ENCODE data around the gene MAP3K2.

Gene MAP3K2

DNA sequence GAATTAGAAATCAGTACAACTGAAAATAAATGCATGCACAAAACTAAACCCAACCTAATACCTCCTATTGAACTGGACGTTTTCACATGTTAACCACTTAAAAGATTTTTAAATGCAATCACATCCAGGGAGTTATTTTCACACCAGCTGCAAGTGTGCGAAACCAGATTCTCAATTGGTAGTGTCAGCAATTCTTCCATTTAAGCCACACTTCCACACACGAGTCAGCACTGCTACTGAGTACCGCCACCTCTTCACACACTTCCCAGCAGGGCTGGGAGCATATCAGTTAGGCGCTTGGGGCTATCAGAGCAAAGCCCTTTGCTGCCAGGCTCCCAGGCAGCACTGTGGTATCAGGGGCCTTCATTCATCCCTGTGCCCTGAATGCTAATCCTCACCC, 108.0 kb downstream of the MAP3K2 start:
- H3K4me2 ChIP-seq (ENCODE audit: insufficient read depth, low read length, poor library complexity, severe bottlenecking) = no peak overlapping the region
- no peaks in the 10 kb centered on the region for H3K79me1 ChIP-seq (ENCODE audit: low read depth, low read length)
- no peak overlapping the region for H3K23ac ChIP-seq (ENCODE audit: low read depth, low read length, poor library complexity)
- no peaks in the 10 kb centered on the region for H3K27me3 ChIP-seq (ENCODE audit: control insufficient read depth in 3 of 3, insufficient read depth in 3 of 3, low read depth in 1 of 3, low read length in 3 of 3)
- H2BK120ac ChIP-seq (ENCODE audit: low read depth, low read length) = no peak overlapping the region
- no peak overlapping the region for H3K27ac ChIP-seq (replicated peaks; ENCODE audit: low read length)
- no peak overlapping the region for H2AFZ ChIP-seq (ENCODE audit: low read length)
- no peak for DNase-seq (ENCODE audit: low spot score)
- peaks cover 56 to 99% of the 10 kb centered on the region in 2 donors for H3K36me3 ChIP-seq (replicated peaks in 1 of 2; ENCODE audit: control insufficient read depth in 2 of 2, insufficient read depth in 2 of 2, low read length in 2 of 2)
- no peak overlapping the region for H2BK15ac ChIP-seq (ENCODE audit: low read length)
- H2AK5ac ChIP-seq (ENCODE audit: low read depth, low read length) = no peak overlapping the region
- no peak overlapping the region for H3K4ac ChIP-seq (ENCODE audit: low read length)
- peak overlapping the region in 1 of 2 donors; percentile 18 for H3K4me3 ChIP-seq (ENCODE audit: low read length in 2 of 2)
- no peak overlapping the region for H2BK5ac ChIP-seq (ENCODE audit: low read length)
- H3K14ac ChIP-seq (ENCODE audit: low read length) = no peak overlapping the region
- peaks cover 11 to 17% of the 10 kb centered on the region in 2 donors for H3K9me3 ChIP-seq (replicated peaks in 1 of 2; ENCODE audit: control insufficient read depth in 2 of 2, insufficient read depth in 1 of 2, low read depth in 1 of 2, low read length in 2 of 2)
- no peak overlapping the region for H3K9ac ChIP-seq (ENCODE audit: low read depth, low read length, poor library complexity)
- no peak overlapping the region for H2BK12ac ChIP-seq (ENCODE audit: low read length)
- no peak overlapping the region for H4K91ac ChIP-seq (ENCODE audit: low read depth, low read length, poor library complexity)
- no CpG with 5 or more reads among the region's 5 CpGs for WGBS, 2 donors (ENCODE audit: extremely low coverage in 2 of 2, insufficient read length in 2 of 2, insufficient replicate concordance in 1 of 2)
- no peaks in the 10 kb centered on the region for H3K4me1 ChIP-seq (ENCODE audit: control insufficient read depth in 2 of 2, insufficient read depth in 1 of 2, low read depth in 1 of 2, low read length in 2 of 2)
- no peak overlapping the region for H3K18ac ChIP-seq (ENCODE audit: low read length)
- no peak overlapping the region for H4K8ac ChIP-seq (ENCODE audit: low read depth, low read length)

GRCh38 chr2:127278959-127279358, 108.8 kb downstream of the MAP3K2 start:
- H2BK15ac ChIP-seq (ENCODE audit: low read length) = no peak overlapping the region
- H4K8ac ChIP-seq (ENCODE audit: low read depth, low read length) = no peak overlapping the region
- H4K91ac ChIP-seq (ENCODE audit: low read depth, low read length, poor library complexity) = no peak overlapping the region
- no peak overlapping the region for H3K9ac ChIP-seq (ENCODE audit: low read depth, low read length, poor library complexity)
- no peak overlapping the region for H3K27ac ChIP-seq (replicated peaks; ENCODE audit: low read length)
- no peak overlapping the region for H3K4me3 ChIP-seq (ENCODE audit: low read length in 2 of 2)
- no peak overlapping the region for H3K18ac ChIP-seq (ENCODE audit: low read length)
- no peaks in the 10 kb centered on the region for H3K4me1 ChIP-seq (ENCODE audit: control insufficient read depth in 2 of 2, insufficient read depth in 1 of 2, low read depth in 1 of 2, low read length in 2 of 2)
- H2AFZ ChIP-seq (ENCODE audit: low read length) = no peak overlapping the region
- no peak overlapping the region for H3K14ac ChIP-seq (ENCODE audit: low read length)
- H3K36me3 ChIP-seq (replicated peaks in 1 of 2; ENCODE audit: control insufficient read depth in 2 of 2, insufficient read depth in 2 of 2, low read length in 2 of 2) = peaks cover 54 to 97% of the 10 kb centered on the region in 2 donors
- no peak overlapping the region for H3K23ac ChIP-seq (ENCODE audit: low read depth, low read length, poor library complexity)
- H2BK120ac ChIP-seq (ENCODE audit: low read depth, low read length) = no peak overlapping the region
- H3K79me1 ChIP-seq (ENCODE audit: low read depth, low read length) = no peaks in the 10 kb centered on the region
- WGBS, 2 donors (ENCODE audit: extremely low coverage in 2 of 2, insufficient read length in 2 of 2, insufficient replicate concordance in 1 of 2) = no CpG with 5 or more reads among the region's 3 CpGs
- H3K9me3 ChIP-seq (replicated peaks in 1 of 2; ENCODE audit: control insufficient read depth in 2 of 2, insufficient read depth in 1 of 2, low read depth in 1 of 2, low read length in 2 of 2) = peaks cover 7 to 9% of the 10 kb centered on the region in 2 donors
- DNase-seq (ENCODE audit: low spot score) = no peak
- H2BK12ac ChIP-seq (ENCODE audit: low read length) = no peak overlapping the region
- no peaks in the 10 kb centered on the region for H3K27me3 ChIP-seq (ENCODE audit: control insufficient read depth in 3 of 3, insufficient read depth in 3 of 3, low read depth in 1 of 3, low read length in 3 of 3)
- H2BK5ac ChIP-seq (ENCODE audit: low read length) = no peak overlapping the region
- no peak overlapping the region for H3K4ac ChIP-seq (ENCODE audit: low read length)
- H2AK5ac ChIP-seq (ENCODE audit: low read depth, low read length) = no peak overlapping the region
- H3K4me2 ChIP-seq (ENCODE audit: insufficient read depth, low read length, poor library complexity, severe bottlenecking) = no peak overlapping the region

DNA sequence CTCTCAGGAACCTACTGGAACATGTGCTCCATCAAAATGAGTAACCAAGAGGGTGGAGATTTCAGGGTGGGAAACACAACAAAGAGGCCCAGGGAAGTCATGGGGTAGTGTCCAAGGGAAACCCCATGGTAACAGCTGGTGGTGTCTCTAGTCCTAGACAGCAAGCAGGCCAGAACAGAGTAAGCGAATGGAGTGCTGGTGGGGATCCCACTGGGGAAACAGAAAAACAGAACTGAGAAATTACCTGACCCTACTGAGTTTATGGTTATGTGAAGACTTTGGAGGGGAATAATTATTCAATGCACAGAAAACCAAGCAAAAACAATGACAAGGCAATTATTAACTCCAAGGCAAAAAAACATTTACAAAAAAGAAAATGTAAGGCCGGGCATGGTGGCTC, 110.7 kb downstream of the MAP3K2 start:
- H3K4ac ChIP-seq (ENCODE audit: low read length) = no peak overlapping the region
- no peak for DNase-seq (ENCODE audit: low spot score)
- H4K8ac ChIP-seq (ENCODE audit: low read depth, low read length) = no peak overlapping the region
- H3K27ac ChIP-seq (replicated peaks; ENCODE audit: low read length) = no peak overlapping the region
- no peak overlapping the region for H3K4me2 ChIP-seq (ENCODE audit: insufficient read depth, low read length, poor library complexity, severe bottlenecking)
- no peak overlapping the region for H4K91ac ChIP-seq (ENCODE audit: low read depth, low read length, poor library complexity)
- no peaks in the 10 kb centered on the region for H3K4me1 ChIP-seq (ENCODE audit: control insufficient read depth in 2 of 2, insufficient read depth in 1 of 2, low read depth in 1 of 2, low read length in 2 of 2)
- no peak overlapping the region for H2BK120ac ChIP-seq (ENCODE audit: low read depth, low read length)
- H3K27me3 ChIP-seq (ENCODE audit: control insufficient read depth in 3 of 3, insufficient read depth in 3 of 3, low read depth in 1 of 3, low read length in 3 of 3) = no peaks in the 10 kb centered on the region
- no peaks in the 10 kb centered on the region for H3K79me1 ChIP-seq (ENCODE audit: low read depth, low read length)
- H2BK12ac ChIP-seq (ENCODE audit: low read length) = no peak overlapping the region
- no peak overlapping the region for H2BK5ac ChIP-seq (ENCODE audit: low read length)
- no peak overlapping the region for H3K18ac ChIP-seq (ENCODE audit: low read length)
- no peak overlapping the region for H2AFZ ChIP-seq (ENCODE audit: low read length)
- H3K14ac ChIP-seq (ENCODE audit: low read length) = no peak overlapping the region
- no peak overlapping the region for H3K4me3 ChIP-seq (ENCODE audit: low read length in 2 of 2)
- H2BK15ac ChIP-seq (ENCODE audit: low read length) = no peak overlapping the region
- H2AK5ac ChIP-seq (ENCODE audit: low read depth, low read length) = no peak overlapping the region
- H3K9me3 ChIP-seq (replicated peaks in 1 of 2; ENCODE audit: control insufficient read depth in 2 of 2, insufficient read depth in 1 of 2, low read depth in 1 of 2, low read length in 2 of 2) = no peaks in the 10 kb centered on the region
- no peak overlapping the region for H3K23ac ChIP-seq (ENCODE audit: low read depth, low read length, poor library complexity)
- no peak overlapping the region for H3K9ac ChIP-seq (ENCODE audit: low read depth, low read length, poor library complexity)
- no CpG with 5 or more reads among the region's 2 CpGs for WGBS, 2 donors (ENCODE audit: extremely low coverage in 2 of 2, insufficient read length in 2 of 2, insufficient replicate concordance in 1 of 2)
- H3K36me3 ChIP-seq (replicated peaks in 1 of 2; ENCODE audit: control insufficient read depth in 2 of 2, insufficient read depth in 2 of 2, low read length in 2 of 2) = peaks cover 46 to 97% of the 10 kb centered on the region in 2 donors

DNA sequence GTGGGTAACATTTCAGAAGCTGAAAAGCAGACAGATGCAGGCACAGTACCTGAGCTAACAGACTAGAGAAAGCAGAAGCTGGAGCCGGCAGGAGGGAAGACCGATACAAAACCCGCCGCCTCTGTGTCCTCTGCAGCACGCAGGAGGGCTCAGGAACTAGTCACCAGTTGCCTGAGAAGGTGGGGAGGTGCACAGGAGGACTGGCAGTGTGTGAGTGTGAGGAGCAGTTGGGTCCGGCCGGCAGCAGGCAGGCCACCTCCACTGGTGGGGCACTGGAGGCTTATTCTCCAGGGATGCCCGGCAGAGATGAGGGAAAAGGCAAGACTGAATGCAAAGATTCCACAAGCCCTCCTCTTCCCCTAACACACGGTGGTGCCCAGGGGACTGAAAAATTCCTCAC, 112.0 kb downstream of the MAP3K2 start:
- WGBS, 2 donors (ENCODE audit: extremely low coverage in 2 of 2, insufficient read length in 2 of 2, insufficient replicate concordance in 1 of 2) = no CpG with 5 or more reads among the region's 9 CpGs
- no peak overlapping the region for H3K9ac ChIP-seq (ENCODE audit: low read depth, low read length, poor library complexity)
- H3K4me1 ChIP-seq (ENCODE audit: control insufficient read depth in 2 of 2, insufficient read depth in 1 of 2, low read depth in 1 of 2, low read length in 2 of 2) = no peaks in the 10 kb centered on the region
- no peak for DNase-seq (ENCODE audit: low spot score)
- no peak overlapping the region for H2BK5ac ChIP-seq (ENCODE audit: low read length)
- no peak overlapping the region for H3K4me3 ChIP-seq (ENCODE audit: low read length in 2 of 2)
- H3K14ac ChIP-seq (ENCODE audit: low read length) = no peak overlapping the region
- H2AK5ac ChIP-seq (ENCODE audit: low read depth, low read length) = no peak overlapping the region
- H3K27me3 ChIP-seq (ENCODE audit: control insufficient read depth in 3 of 3, insufficient read depth in 3 of 3, low read depth in 1 of 3, low read length in 3 of 3) = no peaks in the 10 kb centered on the region
- H3K23ac ChIP-seq (ENCODE audit: low read depth, low read length, poor library complexity) = no peak overlapping the region
- no peak overlapping the region for H4K91ac ChIP-seq (ENCODE audit: low read depth, low read length, poor library complexity)
- no peak overlapping the region for H3K4me2 ChIP-seq (ENCODE audit: insufficient read depth, low read length, poor library complexity, severe bottlenecking)
- no peak overlapping the region for H3K18ac ChIP-seq (ENCODE audit: low read length)
- H3K79me1 ChIP-seq (ENCODE audit: low read depth, low read length) = no peaks in the 10 kb centered on the region
- H3K9me3 ChIP-seq (replicated peaks in 1 of 2; ENCODE audit: control insufficient read depth in 2 of 2, insufficient read depth in 1 of 2, low read depth in 1 of 2, low read length in 2 of 2) = peaks cover 0 to 1% of the 10 kb centered on the region in 2 donors
- H3K4ac ChIP-seq (ENCODE audit: low read length) = no peak overlapping the region
- H2BK12ac ChIP-seq (ENCODE audit: low read length) = no peak overlapping the region
- peaks cover 50 to 97% of the 10 kb centered on the region in 2 donors for H3K36me3 ChIP-seq (replicated peaks in 1 of 2; ENCODE audit: control insufficient read depth in 2 of 2, insufficient read depth in 2 of 2, low read length in 2 of 2)
- H2AFZ ChIP-seq (ENCODE audit: low read length) = no peak overlapping the region
- no peak overlapping the region for H2BK15ac ChIP-seq (ENCODE audit: low read length)
- no peak overlapping the region for H4K8ac ChIP-seq (ENCODE audit: low read depth, low read length)
- H2BK120ac ChIP-seq (ENCODE audit: low read depth, low read length) = no peak overlapping the region
- no peak overlapping the region for H3K27ac ChIP-seq (replicated peaks; ENCODE audit: low read length)
